ENCODE results near the gene CLEC17A. TPM values are rescaled to one million over a fixed set of nuclear protein-coding genes. Genes with fewer than 3 reads are reported as not detected.
"Not testable (repeated sequence)": the region's sequence is repeated elsewhere in the genome, so short reads cannot be mapped to it uniquely, and the experiment has no call there.

Gene CLEC17A
- total RNA-seq, 1 donor: 0.09 TPM

DNA sequence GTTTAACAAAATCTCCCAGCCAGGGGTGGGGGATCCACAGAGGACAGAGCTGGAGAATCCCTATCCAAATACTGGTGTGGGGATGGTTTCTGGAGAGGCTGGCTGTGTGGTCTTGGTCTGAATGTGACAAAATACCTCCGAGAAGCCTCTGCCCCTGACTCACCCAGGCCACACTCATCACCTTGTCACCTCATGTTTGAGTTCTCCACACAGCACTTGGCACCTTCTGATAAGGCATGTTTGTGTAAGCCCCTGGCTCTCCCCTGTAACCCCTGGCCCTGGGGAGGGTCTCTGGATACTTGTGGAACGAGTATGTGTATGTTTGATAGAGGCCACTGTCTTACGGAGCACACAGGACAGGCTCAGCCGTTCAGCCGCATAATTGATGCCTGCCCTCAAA is 38.8 kb upstream of the CLEC17A start:
- no peak overlapping the region for H3K4me3 ChIP-seq (ENCODE audit: low read depth, low read length)
- TF ChIP-seq, protein P1, sequence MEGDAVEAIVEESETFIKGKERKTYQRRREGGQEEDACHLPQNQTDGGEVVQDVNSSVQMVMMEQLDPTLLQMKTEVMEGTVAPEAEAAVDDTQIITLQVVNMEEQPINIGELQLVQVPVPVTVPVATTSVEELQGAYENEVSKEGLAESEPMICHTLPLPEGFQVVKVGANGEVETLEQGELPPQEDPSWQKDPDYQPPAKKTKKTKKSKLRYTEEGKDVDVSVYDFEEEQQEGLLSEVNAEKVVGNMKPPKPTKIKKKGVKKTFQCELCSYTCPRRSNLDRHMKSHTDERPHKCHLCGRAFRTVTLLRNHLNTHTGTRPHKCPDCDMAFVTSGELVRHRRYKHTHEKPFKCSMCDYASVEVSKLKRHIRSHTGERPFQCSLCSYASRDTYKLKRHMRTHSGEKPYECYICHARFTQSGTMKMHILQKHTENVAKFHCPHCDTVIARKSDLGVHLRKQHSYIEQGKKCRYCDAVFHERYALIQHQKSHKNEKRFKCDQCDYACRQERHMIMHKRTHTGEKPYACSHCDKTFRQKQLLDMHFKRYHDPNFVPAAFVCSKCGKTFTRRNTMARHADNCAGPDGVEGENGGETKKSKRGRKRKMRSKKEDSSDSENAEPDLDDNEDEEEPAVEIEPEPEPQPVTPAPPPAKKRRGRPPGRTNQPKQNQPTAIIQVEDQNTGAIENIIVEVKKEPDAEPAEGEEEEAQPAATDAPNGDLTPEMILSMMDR (IDR thresholded peaks at IDR 0.05; ENCODE audit: insufficient read depth, low read length): no peak
- no peak for DNase-seq (ENCODE audit: low read depth)

DNA sequence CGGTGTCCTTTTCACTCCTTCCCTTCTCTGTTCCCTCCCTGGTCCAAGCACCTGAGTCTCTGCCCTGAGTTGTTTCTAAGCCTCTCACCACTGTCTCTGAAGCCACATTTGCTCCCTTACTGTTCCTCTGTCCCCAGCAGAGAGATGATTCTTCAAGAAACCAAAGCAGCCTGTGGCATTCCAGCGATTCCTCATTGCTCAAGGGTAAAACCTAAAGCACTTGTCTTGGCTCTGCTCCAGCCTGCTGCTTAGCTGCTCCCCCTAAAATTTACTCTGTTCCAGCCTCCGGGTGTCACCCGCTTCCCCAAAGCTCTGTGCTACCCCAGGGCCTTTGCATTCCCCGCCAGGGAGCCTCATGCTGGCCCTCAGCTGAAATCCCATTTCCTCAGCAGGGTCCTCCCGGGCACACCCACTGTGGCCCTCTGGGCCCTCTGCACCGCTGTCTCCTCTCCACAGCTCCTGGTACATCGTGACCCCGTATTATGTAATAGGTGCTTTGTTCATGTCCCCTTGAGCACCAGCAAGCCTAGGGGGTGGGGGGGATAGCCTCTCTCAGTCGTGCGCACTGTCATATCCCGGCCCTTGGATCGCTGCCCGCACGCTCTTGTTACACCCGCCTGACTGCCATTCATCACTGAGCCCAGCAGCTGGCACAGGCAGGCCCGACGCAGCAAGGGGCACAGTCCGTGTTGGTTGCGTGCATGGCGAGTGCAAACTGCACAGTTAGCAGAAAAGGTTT is 37.7 kb upstream of the CLEC17A start:
- DNase-seq (ENCODE audit: low read depth): no peak
- H3K4me3 ChIP-seq (ENCODE audit: low read depth, low read length): no peak overlapping the region

DNA sequence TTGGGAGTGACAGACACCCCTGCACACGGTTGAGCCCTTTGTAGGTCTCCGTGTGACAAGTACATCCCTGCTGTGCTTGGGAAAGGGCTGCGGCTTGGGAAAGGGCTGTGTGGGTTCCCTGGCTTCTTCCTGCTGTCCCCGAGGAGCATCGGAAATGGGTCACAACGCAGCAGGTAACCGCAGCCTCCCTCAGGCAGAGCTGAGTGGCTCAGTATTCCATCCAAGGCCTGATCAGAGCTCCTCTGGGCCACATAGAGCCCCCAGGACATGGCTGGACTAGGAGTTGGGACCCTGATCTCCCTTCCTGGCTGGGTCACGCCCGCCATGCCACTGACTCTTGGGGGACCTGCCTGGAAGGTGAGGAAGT is 37.2 kb upstream of the CLEC17A start:
- no peak overlapping the region for H3K4me3 ChIP-seq (ENCODE audit: low read depth, low read length)
- TF ChIP-seq, protein P1 (IDR thresholded peaks at IDR 0.05; ENCODE audit: insufficient read depth, low read length): no peak
- DNase-seq (ENCODE audit: low read depth): no peak

More for the DNA sequence above, 37.7 kb upstream of the CLEC17A start:
- TF ChIP-seq, protein P1 (IDR thresholded peaks at IDR 0.05; ENCODE audit: insufficient read depth, low read length): no peak

DNA sequence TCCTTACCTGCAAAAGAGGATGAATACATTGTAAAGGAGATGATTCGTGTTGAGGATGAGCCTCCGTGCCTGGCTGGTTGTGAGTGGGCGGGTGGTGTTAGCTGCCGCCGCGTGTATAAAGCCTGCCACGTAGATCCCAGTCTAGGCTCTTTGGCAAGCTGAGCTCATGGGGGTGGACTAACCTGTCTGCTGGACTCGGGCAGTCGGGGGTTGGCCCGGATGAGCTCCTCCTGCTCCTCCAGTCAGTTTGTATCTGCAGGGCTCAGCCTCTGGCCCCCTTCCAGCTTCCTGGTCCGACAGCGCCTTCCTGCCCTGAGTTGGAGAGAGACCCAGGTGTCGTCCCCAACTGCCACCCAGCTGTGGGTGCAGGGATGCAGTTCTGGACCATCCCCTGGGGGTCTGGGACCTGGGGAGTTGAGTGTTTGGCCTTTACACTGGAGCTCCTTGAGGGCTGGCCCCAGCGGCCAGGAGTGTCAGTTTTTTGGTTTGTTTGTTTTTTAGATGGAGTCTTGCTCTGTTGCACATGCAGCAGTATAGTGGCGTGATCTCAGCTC is 32.6 kb upstream of the CLEC17A start:
- no peak for DNase-seq (ENCODE audit: low read depth)
- H3K4me3 ChIP-seq (ENCODE audit: low read depth, low read length): no peak overlapping the region
- TF ChIP-seq, protein P1 (IDR thresholded peaks at IDR 0.05; ENCODE audit: insufficient read depth, low read length): no peak

DNA sequence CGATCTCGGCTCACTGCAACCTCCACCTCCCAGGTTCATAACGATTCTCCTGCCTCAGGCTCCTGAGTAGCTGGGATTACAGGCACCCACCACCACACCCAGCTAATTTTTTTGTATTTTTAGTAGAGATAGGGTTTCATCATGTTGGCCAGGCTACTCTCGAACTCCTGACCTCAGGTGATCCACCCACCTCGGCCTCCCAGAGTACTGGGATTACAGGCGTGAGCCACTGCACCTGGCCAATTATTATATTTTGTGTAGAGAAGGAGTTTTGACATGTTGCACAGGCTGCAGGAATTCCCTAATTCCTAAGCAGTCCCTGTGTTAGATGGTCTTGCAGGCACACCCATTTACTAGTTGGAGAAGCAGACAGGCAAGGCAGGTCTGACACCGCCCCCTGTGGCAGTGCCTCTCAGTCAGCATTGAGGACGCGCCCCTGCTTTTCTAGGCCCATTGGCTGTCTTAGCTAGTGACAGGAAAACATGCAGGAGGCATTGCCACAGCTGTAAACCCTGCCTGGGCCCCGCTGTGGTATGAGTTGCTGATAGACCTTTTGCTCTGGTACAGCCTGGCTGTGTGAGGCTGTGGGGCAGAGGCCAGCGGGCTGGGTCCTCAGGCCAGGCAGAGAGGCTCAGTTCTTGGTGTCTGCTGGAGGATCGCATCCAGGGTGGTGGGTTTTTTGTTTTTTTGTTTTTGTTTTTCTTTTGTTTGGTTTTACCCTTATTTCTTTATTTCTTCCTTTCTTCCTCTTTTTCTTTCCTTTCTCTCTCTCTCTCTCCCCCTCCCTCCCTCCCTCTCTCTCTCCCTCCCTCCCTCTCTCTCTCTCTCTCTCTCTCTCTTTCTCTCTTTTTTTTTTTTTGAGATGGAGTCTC is 31.5 kb upstream of the CLEC17A start:
- TF ChIP-seq, protein P1 (IDR thresholded peaks at IDR 0.05; ENCODE audit: insufficient read depth, low read length): peak; percentile 34
- not testable (repeated sequence) for H3K4me3 ChIP-seq (ENCODE audit: low read depth, low read length)
- DNase-seq (ENCODE audit: low read depth): peak; percentile 43

DNA sequence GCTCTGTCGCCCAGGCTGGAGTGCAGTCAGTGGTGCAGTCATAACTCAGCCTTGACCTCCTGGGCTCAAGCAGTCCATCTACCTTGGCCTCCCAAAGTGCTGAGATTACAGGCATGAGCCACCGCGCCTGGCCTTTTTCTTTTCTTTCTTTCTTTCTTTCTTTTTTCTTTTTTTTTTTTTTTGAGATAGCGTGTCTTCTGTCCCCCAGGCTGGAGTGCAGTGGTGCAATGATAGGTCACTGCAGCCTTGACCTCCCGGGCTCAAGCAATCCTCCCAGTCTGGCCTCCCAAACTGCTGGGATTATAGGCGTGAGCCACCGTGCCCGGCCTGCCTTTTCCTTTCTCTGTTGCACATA is 30.9 kb upstream of the CLEC17A start:
- not testable (repeated sequence) for DNase-seq (ENCODE audit: low read depth)

More for the DNA sequence above, 30.9 kb upstream of the CLEC17A start:
- H3K4me3 ChIP-seq (ENCODE audit: low read depth, low read length): not testable (repeated sequence)
